Stimulated activated CD8-positive, alpha-beta memory T cell treated with anti-CD3 and anti-CD28 coated beads, Interleukin-4, amount 100 ng/mL, for 4 hours (primary cell): ENCODE measurements around the gene STPG4.

Experiments
- DNase-seq, 2 donors: peaks; one replicate each; pipeline ENCODE4 v3.0.0-alpha.2; 2020; ENCODE audit warnings: low read depth in 2 of 2, low spot score in 1 of 2

STPG4 gene

GRCh38 chr2:47037678-47038077, 117.4 kb downstream of the STPG4 start:
- no peak for DNase-seq
